ENCODE results near the gene EFNA1. TPM values are rescaled to one million over a fixed set of nuclear protein-coding genes. Genes with fewer than 3 reads are reported as not detected.
A peak's percentile ranks its signal among the peaks of the same experiment; 100 is the strongest.
"Not testable (repeated sequence)": the region's sequence is repeated elsewhere in the genome, so short reads cannot be mapped to it uniquely, and the experiment has no call there.

Gene EFNA1
- total RNA-seq, 4 donors from 2014 or later: 27.4 to 41.4 (median 34.0) TPM

GRCh38 chr1:155166051-155166470 is 38.4 kb downstream of the EFNA1 start:
- DNase-seq (ENCODE audit: low spot score in 2 of 2): no peak
- Histone ChIP-seq H3K9me3 (no peaks in the 10 kb centered on the region), H3K27me3 (no peaks in the 10 kb centered on the region), H3K4me3 (no peak overlapping the region), H3K4me1 (peaks cover 0 to 24% (median 14%) of the 10 kb centered on the region in 4 donors), H3K36me3 (peaks cover 0 to 27% (median 0%) of the 10 kb centered on the region in 3 donors), H3K27ac (peak overlapping the region in 1 of 4 donors; percentile 71)
- no peak for TF ChIP-seq CTCF (IDR thresholded peaks at IDR 0.05)
- no peak for TF ChIP-seq EP300 (IDR thresholded peaks at IDR 0.05)
- TF ChIP-seq POLR2A (IDR thresholded peaks at IDR 0.05): no peak
- WGBS, 2 donors: 43 to 48% methylated on average over 7 to 8 of the region's 8 CpGs

DNA sequence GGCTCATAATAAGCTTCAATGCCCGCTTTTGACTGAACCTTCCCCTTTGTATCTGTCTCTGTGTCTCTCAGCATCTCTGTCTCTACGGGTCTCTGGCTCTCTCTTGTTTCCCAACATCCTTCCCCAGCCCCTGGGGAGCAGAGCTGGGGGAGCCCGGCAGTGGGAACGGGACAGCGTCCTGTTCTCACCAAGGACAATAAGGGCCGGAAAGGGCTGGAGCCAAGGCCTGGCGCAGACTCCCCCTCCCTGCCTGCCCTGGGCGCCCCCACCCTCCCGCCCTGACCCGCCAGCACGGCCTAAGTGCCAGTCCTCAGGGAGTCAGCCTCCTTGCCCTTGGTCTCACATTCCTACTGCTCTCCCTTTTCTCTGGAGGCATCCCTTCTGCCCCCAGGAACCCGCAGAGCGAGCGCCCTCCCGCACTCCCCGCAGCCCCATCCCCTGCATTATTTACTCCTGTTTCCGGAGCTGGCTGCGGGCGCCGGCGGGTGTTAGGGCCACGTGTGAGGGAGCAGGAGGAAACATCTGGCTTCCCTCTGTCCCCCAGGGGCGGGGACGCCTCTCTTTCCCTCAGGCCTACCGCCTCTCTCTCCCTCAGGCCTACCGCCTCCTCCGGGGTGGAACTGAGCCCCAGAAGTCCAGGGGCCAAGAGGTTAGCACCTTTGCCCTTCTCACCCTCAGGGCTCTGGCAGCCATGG is 38.9 kb downstream of the EFNA1 start:
- Histone ChIP-seq H3K4me3 (no peak overlapping the region), H3K27ac (peak overlapping the region in 2 of 4 donors; percentile 65 to 71)
- WGBS, 2 donors: 10 to 12% methylated on average over 24 to 27 of the region's 27 CpGs

DNA sequence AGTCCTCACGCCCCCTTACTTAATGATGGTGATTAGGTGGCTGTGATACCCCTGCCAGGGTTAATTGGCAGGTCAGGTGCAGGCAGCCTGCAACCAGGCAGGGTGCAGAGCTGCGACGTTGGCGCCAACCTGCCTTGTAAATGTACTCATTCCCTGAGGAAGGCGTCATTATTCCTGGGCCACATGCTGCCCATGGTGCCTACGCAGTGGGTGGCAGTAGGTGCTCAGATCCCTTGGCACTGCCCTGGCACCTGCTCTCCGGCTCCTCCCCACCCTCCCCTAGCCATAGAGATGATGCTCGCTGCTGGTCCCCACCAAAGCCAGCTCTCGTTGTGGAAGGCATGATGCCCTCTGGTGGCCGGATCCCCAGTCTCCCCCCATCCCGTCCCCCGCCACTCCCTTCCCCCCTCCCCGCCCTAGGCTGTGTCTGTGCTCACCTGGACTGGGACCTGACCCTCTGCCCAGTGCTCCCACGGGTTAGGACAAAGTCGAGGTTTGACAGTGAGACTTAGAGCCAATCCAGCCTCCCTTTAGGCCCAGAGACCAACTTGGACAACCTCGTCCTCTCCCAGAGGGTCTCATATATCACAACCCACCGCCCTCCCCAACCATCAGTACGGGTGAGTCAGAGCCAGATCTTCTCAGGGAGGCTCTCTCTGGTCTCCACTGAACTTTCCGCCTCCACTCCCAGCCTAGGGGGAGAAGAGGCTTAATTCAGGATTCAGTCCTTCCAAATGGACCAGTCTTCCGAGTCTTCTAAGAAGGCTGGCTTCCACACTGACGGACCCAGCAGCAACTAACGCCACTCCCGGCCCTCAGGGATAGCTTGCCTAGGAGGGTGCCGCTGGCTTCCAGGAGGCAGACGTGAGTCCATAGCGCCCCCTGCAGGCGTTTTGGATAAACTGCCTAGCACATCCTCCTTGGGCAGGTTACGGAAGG is 39.8 kb downstream of the EFNA1 start:
- H3K4me3 ChIP-seq: no peak overlapping the region
- no peaks in the 10 kb centered on the region for H3K27me3 ChIP-seq
- no peaks in the 10 kb centered on the region for H3K9me3 ChIP-seq
- DNase-seq (ENCODE audit: low spot score in 2 of 2): peak; percentile 78 to 83
- H3K27ac ChIP-seq: peak overlapping the region in 2 of 4 donors; percentile 65 to 71
- peaks cover 0 to 32% (median 20%) of the 10 kb centered on the region in 4 donors for H3K4me1 ChIP-seq
- WGBS, 2 donors: 6% methylated on average over 17 to 23 of the region's 28 CpGs
- H3K36me3 ChIP-seq: peaks cover 0 to 27% (median 0%) of the 10 kb centered on the region in 3 donors
- peak; percentile 76 to 95 (median 94) for TF ChIP-seq CTCF (IDR thresholded peaks at IDR 0.05)
- no peak for TF ChIP-seq POLR2A (IDR thresholded peaks at IDR 0.05)
- peak in 1 of 2 donors; percentile 32 for TF ChIP-seq EP300 (IDR thresholded peaks at IDR 0.05)

More for the DNA sequence above, 38.9 kb downstream of the EFNA1 start:
- Histone ChIP-seq H3K27me3 (no peaks in the 10 kb centered on the region), H3K4me1 (peaks cover 0 to 24% (median 14%) of the 10 kb centered on the region in 4 donors), H3K9me3 (no peaks in the 10 kb centered on the region), H3K36me3 (peaks cover 0 to 27% (median 0%) of the 10 kb centered on the region in 3 donors)
- DNase-seq (ENCODE audit: low spot score in 2 of 2): no peak
- TF ChIP-seq CTCF (IDR thresholded peaks at IDR 0.05) (no peak), EP300 (IDR thresholded peaks at IDR 0.05) (peak in 1 of 2 donors; percentile 25), POLR2A (IDR thresholded peaks at IDR 0.05) (no peak)

DNA sequence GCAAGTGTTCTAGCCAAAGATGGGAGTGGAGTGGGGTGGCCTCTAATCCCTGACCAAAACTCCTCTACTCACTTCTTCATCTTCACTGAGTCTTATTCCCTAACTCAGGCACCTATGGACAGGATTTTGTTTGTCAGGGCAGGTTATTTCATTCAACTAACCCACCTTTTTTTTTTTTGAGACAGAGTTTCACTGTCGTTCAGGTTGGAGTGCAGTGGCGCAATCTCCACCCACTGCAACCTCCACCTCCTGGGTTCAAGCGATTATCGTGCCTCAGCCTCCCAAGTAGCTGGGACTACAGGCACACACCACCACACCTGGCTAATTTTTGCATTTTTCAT is 40.4 kb downstream of the EFNA1 start:
- WGBS, 2 donors: 42 to 50% methylated on average over 4 of the region's 4 CpGs
- not testable (repeated sequence) for H3K4me3 ChIP-seq; DNase-seq (ENCODE audit: low spot score in 2 of 2); H3K27me3 ChIP-seq; H3K9me3 ChIP-seq
- Histone ChIP-seq H3K27ac (peak overlapping the region in 2 of 4 donors; percentile 65 to 71), H3K36me3 (peaks cover 0 to 27% (median 0%) of the 10 kb centered on the region in 3 donors), H3K4me1 (peaks cover 0 to 34% (median 21%) of the 10 kb centered on the region in 4 donors)

DNA sequence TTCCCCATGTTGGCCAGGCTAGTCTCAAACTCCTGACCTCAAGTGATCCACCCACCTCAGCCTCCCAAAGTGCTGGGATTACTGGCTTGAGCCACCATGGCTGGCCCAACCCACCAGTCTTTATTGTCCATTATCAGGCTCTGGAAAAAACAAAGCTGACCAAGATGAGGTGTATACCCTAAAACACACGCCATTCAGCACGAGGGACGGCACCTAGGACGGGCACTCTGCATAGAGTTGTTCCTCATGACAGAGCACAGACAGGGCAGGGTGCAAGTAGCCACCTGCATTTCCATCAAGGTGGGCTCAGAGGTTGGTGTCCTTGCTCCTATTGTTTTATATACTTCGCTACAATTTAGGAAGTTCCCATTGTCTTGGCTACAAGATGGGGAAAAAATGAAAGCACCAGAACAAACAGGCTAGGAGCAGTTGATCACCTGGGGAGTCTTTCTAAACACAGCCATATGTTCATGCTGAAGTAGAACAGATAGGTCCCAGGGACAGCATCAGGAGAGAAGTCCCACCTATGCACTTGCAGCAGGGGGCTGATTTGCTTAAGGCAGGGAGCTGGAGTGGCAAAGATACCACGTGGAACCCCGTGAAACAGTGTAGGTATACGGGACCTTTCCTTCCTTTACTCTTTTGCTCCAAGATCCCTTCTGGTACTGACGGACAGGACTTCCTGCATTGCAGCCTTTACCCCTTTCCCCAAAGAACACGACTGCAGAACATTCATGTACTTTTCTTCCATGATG is 41.0 kb downstream of the EFNA1 start:
- DNase-seq (ENCODE audit: low spot score in 2 of 2): no peak
- peaks cover 0 to 39% (median 25%) of the 10 kb centered on the region in 4 donors for H3K4me1 ChIP-seq
- H3K9me3 ChIP-seq: no peaks in the 10 kb centered on the region
- 81% methylated on average over 10 of the region's 10 CpGs for WGBS, 2 donors
- no peak overlapping the region for H3K4me3 ChIP-seq
- TF ChIP-seq CTCF (IDR thresholded peaks at IDR 0.05) (no peak), EP300 (IDR thresholded peaks at IDR 0.05) (no peak), POLR2A (IDR thresholded peaks at IDR 0.05) (no peak)
- H3K27ac ChIP-seq: no peak overlapping the region
- no peaks in the 10 kb centered on the region for H3K27me3 ChIP-seq
- peaks cover 0 to 27% (median 0%) of the 10 kb centered on the region in 3 donors for H3K36me3 ChIP-seq
